SIG-M5 treated with dmso at 0.1 percent for 504 hours (cell line): ENCODE measurements around the gene EIF5.

ENCODE experiments used
- DNase-seq: peaks from one replicate; lab custom pipeline; 2025; ENCODE audit not compliant: unreplicated experiment; lab: John Stamatoyannopoulos, UW

The EIF5 gene

DNA sequence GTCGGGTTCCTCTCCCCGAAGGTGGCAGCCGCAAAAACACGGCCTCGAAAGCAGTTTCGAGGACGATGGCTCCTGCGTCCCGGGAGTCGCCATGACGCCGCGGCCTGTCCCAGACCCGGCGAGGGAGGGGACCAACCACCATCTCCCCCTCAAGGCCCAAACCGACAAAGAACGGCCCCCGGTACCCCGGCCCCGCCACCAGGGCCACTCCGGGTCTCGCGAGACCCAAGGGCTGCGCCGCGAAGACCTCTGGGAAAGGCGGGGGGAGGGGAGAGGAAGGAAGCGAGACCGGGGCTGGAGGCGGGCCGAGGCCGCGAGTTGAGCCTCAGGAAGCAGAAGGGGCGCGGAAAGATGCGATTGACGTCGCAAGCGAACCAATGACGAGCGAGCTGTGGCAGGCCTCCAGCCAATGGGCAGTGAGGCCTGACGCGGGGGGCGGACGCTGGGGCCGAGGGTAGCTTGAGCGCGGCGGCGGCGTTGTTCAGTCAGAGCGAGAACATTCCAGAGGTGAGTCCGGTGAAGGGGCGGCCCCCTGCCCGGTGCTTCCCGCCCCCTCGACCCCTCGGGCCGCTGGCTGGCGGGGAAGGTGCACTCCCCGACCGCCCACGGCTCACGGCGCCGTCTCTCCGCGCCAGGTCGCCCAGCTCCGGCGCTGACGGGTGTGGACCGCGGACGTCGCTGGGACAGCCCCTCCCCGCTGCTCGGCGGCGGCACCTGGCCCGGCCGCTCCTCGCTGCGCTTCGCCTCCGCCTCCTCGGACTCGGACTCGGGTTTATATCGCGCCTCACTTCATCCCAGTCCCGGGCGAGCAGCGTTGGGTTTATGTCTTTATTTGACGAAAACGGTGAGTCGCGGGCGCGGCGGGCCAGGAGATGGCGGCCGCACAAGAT lies at the start of gene EIF5:
Gene EIF5 (plus strand): TSS at position 484 of the 890 bp plus-strand sequence. CDS start 1,624 bp downstream, outside the sequence.
- peak; percentile 97 for DNase-seq

DNA sequence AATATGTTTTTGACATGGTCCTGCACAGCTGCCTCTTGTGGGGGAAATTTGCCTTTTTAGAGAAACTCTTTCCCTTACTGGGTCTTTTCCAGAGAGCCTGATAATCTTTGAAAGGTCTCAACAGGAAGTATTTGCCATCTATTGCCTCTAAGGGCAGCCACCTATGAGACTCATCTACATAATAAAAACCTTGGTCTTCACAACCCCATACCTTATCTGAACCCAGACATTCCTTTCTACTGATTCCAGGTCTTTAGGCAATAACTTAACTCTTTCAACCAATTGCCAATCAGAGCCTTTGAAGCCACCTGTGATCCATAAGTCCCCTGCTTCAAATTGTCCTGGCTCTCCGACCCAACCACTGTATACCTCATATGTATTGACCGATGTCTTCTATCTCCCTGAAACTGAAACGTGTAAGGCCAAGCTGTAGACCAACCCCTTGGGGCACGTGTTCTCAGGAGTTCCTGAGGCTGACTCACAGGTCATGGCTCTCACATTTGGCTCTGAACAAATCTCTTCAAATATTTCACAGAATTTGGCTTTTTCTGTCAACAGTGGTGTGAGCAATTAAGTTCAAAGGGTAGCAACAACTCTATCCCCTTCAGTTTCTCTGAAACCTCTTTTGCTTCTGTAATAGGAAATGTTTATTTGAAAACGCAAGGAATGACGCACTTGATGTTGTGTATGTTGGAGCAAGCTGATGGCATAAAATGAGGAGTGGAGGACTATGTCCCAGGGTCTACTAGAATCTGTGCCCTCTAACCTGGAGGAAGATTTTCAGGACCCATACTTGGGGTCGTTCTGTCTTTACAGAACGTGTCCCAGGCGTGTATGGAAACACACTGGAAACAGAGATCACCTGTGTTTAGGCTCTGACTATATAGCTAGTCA lies 49.2 kb upstream of the EIF5 start:
- DNase-seq: no peak

DNA sequence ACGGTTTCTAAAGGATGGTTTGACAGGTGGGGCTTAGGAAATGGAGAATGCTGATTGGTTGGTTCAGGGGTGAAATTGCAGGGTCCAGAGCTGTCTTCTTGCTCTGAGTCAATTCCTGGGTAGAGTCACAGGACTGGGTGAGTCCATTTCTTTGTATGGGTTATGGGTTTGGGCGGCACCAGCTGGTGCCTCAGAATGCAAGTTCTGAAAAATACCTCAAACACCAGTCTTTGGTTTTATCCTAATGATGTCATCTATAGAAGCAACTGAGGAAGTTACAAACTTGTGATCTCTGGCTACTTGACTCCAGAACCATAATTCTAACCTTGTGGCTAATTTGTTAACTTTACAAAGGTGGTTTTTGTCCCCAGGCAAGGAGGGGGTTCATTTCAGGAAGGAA lies 47.6 kb upstream of the EIF5 start:
- DNase-seq: no peak

DNA sequence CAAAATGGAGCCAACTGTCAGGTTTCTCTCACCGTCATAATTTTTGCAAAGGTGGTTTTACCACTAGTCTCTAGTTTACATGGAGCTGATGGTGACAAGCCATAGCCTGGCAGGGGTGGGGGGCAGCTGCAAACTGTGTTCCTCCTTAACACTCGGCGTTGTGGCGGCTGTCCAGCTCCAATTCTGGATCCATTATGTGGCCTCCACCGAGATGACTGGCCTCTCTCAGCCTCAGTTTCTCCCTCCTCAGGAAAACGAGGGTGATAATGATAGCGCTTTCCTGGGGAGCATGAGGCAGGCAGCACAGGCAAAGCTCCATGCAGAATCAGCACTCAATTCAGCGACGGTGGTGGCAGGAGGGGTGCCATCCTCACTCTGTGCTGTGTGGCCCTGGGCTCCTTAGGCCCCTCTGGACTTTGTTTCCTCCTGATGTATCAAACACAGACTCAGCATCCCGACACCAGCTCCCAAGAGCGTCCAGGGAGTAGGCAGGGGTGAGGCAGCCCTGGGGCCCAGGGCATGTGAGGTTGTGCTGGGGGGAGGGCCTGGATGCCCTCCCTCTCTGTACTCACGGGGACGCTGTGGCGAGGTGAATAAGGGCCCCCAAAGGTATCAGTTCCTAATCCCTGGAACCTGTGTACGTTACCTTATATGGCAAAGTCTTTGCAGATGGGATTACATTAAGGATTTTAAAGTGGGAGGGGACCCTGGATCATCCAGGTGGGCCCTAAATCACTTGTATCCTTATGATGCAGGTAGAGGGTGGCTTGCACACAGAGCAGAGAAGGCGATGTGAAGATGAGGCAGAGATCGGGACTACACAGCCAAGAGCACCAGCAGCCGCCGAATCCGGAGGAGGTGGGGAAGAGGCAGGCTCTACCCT lies 46.8 kb upstream of the EIF5 start:
- DNase-seq: no peak

DNA sequence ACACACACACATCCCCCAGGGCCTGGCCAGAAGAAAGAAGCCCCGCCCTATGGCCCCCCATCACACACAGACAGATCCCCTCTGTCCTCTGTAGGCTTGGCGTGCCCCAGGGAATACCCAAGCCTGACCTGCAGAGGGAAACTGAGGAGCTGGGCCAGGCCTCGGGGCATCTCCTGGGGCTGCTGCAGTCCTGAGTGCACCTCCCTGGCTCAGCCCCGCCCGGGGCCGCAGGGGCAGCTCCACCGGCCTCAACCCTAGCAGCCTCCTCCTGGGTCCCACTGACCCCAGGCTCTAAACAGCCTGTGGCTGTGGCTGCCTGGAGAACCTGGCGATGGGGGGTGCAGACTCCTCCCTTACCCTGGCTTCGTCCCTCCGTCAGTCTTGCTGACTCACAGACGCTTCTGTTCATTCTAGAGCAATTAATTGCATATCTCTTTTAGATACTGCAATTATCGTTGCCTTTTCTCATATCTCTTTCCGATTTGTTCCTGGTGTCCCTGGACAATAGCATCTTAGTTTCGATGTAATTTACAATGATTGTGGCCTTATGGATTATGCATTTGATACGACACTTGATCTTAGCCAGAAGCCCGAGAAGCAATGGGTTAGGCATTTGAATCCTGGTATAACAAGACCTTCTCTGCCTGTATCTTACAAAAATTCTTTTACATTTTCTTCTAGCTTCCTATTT lies 45.8 kb upstream of the EIF5 start:
- DNase-seq: no peak

DNA sequence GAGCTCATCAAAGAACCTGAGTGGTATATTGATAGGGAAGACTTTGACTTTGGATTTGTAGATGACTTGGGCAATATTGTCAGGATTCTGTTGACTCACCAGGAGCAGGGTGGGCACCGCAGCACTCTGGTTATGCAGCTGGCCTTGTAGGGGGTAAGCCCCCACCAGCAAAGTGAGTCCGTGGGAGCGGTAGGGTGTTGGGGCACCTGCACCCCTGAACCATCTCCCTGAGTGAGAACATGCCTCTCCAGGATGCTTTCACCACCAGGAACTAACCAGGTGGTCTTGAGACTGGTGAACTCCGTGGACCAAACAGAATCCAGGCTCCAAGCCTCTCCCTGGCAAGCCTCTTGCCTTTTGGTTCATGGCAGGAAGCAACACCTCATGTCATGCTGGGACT lies 44.0 kb upstream of the EIF5 start:
- no peak for DNase-seq

DNA sequence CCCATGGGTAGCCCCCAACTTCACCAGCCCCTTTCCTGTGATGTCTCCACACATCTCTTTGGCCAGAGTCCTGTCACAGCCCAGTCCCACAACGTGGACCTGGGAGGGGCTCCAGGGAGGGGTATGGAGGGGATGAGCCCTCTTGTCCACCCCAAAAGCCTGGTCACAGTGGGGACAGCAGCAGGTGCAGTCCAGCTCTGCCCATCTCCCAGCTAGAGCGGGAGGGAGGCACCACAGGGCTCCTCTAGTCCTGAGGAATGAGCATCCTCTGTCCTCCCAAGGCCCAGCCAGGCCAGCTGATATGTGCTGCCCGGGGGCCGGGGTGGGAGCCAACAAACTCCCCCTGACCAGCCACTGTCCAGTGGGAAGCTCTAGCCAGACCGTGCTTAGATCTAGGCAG lies 43.5 kb upstream of the EIF5 start:
- DNase-seq: no peak

DNA sequence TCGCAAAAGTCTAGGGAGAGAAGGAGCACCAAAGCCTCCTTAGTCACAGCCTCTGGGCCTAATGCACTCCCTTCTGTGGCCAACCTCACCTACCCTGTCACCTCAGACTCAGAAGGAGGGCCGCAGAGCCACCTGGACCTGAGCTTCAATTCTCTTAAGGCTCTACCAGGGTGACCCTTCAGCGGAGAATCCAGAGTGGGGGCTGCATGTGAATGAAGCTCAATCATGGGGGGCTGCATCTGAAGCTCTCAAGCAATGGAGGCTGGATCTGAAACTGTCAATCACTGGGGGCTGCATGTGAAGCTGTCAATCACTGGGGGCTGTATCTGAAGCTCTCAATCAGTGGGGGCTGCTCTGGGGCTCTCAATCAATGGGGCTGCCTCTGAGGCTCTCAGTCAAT lies 43.1 kb upstream of the EIF5 start:
- DNase-seq: no peak

DNA sequence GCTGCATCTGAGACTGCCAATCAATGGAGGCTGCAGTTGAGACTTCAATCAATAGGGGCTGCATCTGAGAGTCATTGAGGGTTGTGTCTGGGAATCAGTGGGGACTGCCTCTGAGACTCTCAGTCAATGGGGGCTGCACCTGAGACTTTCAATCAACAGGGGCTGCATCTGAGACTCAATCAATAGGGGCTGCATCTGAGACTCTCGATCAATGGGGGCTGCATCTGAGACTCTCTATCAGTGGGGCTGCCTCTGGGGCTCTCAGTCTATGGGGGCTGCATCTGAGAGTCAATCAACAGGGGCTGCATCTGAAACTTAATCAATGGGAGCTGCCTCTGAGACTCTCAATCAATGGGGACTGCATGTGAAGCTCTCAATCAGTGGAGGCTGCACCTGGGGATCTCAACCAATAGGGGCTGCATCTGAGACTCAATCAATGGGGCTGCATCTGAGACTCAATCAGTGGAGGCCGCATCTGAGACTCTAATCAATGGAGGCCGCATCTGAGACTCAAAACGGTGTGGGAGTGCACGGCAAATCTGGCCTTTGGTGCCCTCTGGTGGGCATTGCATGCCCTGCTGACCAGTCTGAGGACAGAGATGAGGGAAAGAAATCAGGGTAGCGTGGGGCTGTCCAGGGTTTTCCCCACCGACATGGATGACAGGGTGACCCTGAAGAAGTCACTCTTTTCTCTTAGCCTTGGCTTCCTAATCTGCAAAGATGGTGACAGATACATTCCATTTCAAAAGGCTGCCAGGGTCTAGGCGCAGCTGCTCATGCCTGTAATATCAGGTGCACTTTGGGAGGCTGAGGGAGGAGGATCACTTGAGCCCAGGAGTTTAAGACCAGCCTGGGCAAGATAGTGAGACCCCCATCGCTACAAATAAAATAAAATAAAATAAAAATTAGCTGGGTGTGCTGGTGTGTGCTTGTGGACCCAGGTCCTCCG lies 41.3 kb upstream of the EIF5 start:
- DNase-seq: peak; percentile 22

DNA sequence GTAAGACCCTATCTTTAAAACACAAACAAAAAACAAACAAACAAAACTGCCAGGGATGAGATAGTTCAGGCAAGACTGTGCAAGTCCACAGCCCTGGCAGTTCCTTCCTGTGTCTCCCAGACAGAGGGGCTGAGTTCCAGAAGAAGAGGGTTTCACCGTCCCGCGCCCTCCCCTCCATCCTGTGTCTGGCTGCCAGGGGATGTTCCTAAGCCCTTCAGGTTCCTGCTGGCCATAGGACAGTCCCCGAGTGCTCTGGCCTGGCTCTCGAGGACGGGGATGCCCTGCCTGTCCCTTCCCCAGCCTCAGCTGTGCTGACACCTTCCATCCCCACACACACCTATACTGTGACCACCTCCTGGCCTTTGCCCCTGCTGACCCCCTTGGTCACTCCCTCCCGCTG lies 40.6 kb upstream of the EIF5 start:
- DNase-seq: no peak

DNA sequence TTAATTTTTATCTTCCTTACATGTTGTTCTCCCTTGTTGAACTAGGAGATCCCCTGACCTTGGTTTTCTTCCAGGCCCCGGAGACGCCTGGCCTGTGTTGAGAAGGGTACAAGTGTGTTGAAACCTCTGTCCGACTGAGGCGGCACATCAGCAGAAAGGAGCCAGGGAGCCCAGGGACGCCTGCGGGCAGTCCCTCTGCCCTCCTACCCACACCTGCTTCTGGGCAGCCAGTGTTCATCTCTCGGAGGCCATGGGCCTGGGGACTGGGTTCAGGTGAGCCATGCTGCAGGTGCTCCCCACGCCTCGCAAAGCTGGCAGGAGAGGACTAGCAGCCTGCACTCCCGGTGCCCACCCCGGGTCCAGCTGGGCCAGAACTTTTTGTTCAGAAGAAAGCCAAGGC lies 39.9 kb upstream of the EIF5 start:
- DNase-seq: no peak

DNA sequence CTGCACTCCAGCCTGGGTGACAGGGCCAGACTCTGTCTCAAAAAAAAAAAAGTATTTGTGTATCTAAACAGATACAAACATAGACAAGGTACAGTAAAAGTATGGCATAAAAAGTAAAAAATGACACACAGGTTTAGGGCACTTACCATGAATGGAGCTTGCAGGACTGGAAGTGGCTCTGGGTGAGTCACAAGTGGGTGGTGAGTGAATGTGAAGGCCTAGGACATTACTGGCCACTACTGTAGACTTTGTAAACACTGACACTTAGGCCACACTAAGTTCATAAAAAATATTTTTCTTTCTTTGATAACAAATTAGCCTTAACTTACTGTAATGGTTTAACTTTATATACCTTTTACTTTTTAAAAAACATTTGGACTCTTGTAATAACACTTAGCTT lies 38.0 kb upstream of the EIF5 start:
- peak; percentile 37 for DNase-seq

DNA sequence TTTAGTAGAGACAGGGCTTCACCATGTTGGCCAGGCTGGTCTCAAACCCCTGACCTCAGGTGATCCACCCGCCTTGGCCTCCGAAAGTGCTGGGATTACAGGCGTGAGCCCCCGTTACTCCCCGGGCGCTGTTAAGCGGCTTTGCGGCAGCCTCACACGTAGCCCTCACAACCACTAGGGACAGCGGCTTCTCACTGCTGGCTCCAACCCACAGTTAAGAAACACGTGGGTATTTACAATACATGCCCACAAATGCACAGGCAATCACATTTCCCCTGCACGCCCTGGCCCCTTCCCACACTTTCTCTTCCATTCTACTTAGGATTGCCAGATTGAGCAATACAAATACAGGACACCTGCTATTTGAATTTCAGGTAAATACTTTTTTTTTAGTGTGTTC lies 37.0 kb upstream of the EIF5 start:
- DNase-seq: no peak

DNA sequence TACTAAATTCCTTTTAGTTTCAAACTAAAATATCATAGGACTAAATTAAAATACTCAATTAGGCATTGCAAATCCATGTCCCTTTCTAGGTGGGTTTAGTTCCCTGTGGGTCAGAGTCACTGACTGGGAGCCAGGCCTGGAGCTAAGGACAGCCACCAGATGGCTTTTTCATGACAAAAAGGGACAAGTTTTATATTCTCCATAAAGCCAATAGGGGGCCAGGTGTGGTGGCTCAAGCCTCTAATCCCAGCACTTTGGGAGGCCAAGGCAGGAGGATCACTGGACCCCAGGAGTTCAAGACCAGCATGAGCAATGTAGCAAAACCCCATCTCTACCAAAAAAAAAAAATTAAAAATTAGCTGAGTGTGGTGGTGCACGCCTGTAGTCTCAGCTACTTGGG lies 35.4 kb upstream of the EIF5 start:
- no peak for DNase-seq

DNA sequence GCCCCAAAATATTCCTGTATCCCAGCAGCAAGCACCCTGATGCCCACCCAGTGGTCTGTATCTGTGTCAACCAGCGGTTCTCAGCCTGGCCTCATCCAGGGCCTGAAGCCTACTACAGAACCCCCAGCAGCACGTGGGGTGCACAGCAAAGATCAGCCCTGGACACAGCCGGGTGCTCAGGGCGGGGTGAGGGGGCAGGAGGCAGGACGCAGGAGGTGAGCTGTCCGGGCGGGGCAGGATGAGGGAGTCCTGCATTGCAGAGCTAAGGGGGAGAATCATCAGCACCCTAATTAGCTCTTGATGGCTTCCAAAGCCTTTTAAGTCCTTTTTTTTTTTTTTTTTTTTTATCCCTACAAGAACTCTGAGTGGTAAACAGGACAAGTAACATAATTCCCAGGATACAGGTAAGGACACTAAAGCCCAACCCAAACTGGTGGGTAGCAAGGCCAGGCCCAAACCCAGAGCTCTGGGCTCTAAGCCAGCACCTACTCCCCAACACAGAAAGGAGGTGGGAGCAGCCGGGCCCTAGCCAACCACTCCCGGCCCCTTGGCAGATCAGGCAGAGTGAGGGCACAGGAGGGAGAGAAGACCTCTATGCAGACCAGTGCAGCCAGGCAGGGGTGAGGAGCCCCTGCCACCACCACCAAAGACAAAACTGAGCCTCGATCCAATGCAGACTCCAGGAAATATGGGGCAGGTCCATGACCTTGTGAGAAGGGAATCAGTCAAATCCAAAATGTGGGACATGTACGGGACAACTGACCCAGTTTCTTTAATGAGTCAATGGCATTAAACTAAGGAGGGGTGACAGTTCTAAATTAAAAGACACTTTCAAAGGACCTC lies 32.3 kb upstream of the EIF5 start:
- DNase-seq: no peak

DNA sequence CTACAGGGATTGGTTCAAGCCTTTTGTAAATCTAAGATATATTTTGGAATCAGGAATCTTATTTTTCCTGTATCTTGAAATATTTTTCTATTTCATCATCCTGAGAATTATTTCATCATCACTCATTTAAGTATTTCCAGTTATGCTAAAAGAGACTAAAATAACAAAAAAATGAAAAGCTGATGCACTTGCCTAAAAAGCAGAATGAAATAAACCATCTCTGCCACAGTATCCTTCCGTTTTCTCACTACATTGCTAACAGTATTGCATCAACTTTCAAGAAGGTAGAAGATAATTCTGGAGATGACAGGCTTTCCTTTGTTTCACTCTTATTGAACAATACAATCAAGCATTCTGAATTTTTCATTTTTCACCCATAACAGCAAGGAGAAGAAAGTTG lies 31.1 kb upstream of the EIF5 start:
- DNase-seq: no peak

DNA sequence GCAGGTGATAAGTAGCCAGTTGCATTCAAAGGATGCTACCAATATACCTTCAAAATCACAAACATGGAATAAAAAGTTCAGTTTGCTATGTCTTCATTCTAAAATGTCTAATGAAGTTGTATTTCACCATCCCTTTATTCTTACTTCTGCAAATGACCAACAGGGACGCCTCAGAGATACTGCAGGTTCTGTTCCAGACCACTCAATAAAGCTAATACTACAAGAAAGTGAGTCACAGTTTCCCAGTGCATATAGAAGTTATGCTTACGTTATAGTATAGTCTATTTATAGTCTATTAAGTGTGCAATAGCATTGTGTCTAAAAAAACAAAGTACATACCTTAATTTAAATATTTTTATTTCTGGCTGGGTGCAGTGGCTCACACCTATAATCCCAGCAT lies 29.3 kb upstream of the EIF5 start:
- peak; percentile 28 for DNase-seq
